Measurements from ENCODE around the gene ALDH3B1.
"Not testable (repeated sequence)": the region's sequence is repeated elsewhere in the genome, so short reads cannot be mapped to it uniquely, and the experiment has no call there.

DNA sequence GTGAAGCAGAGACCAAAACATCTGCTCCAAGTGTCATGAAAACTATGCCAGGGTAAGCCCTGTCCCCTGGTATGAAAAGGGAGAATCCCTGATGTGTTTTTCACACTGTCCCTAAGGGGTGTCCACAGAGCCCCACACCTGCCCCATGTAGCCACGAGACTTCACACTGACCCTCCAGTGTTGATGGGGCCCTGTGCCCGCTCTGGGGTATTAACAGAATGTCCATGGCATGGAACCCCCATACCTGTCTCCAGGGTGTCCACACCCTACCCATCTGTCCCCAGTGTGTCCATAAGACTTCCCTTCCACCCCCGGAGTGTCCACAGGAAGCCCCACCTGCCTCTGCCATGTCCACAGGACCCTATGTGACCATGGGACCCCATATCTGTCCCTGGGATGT, 15.0 kb upstream of the ALDH3B1 start:
- TF ChIP-seq EZH2 (IDR thresholded peaks at IDR 0.05; ENCODE audit: insufficient read depth, low read length); CTCF (IDR thresholded peaks at IDR 0.05; ENCODE audit: insufficient read depth, low read depth, low read length): not testable (repeated sequence)
